HUES6 (cell line): Measurements from ENCODE around the gene TYMP.
"Not testable (repeated sequence)": the region's sequence is repeated elsewhere in the genome, so short reads cannot be mapped to it uniquely, and the experiment has no call there.

Experiments
- H3K27ac ChIP-seq: 2 replicates; pipeline ENCODE4 v1.7.0; 2013; ENCODE audit warnings: low read depth, mild to moderate bottlenecking, low read length, inconsistent platforms
- H3K27me3 ChIP-seq: 2 replicates; pipeline ENCODE4 v1.6.1; 2013; ENCODE audit warnings: low read length; ENCODE audit not compliant: control insufficient read depth, insufficient read depth
- H3K36me3 ChIP-seq: 2 replicates; pipeline ENCODE4 v1.6.1; 2013; ENCODE audit warnings: low read length; ENCODE audit not compliant: control insufficient read depth, insufficient read depth
- H3K4me1 ChIP-seq: 2 replicates; pipeline ENCODE4 v1.6.1; 2013; ENCODE audit warnings: low read length; ENCODE audit not compliant: control insufficient read depth, insufficient read depth
- H3K4me3 ChIP-seq: 2 replicates; pipeline ENCODE4 v1.5.1; 2013; ENCODE audit warnings: low read depth, low read length
- H3K9ac ChIP-seq: one replicate; pipeline ENCODE4 v1.6.1; 2013; ENCODE audit warnings: mild to moderate bottlenecking, low read length
- H3K9me3 ChIP-seq: 2 replicates; pipeline ENCODE4 v1.6.1; 2013; ENCODE audit warnings: low read depth, low read length; ENCODE audit not compliant: control insufficient read depth, insufficient read depth

Gene TYMP

GRCh38 chr22:50521710-50522109 is 8.1 kb downstream of the TYMP start:
- no peak overlapping the region for H3K27ac ChIP-seq
- H3K27me3 ChIP-seq: peaks cover 3% of the 10 kb centered on the region; the same call in 1 of the 2 replicates
- peaks cover 3% of the 10 kb centered on the region; the same call in 1 of the 2 replicates for H3K4me1 ChIP-seq
- H3K4me3 ChIP-seq: no peak overlapping the region
- no peaks in the 10 kb centered on the region for H3K9me3 ChIP-seq
- H3K36me3 ChIP-seq: peaks cover 60% of the 10 kb centered on the region
- no peak overlapping the region for H3K9ac ChIP-seq

- no peaks in the 10 kb centered on the region for H3K27me3 ChIP-seq
- peaks cover 66% of the 10 kb centered on the region for H3K36me3 ChIP-seq
- no peaks in the 10 kb centered on the region for H3K4me1 ChIP-seq
- H3K27ac ChIP-seq: no peak overlapping the region
- no peak overlapping the region for H3K4me3 ChIP-seq
- no peaks in the 10 kb centered on the region for H3K9me3 ChIP-seq
- H3K9ac ChIP-seq: no peak overlapping the region
Measured at GRCh38 chr22:50520826-50521453, 8.9 kb downstream of the TYMP start.

- H3K36me3 ChIP-seq: peaks cover 66% of the 10 kb centered on the region
- not testable (repeated sequence) for H3K4me3 ChIP-seq, H3K27ac ChIP-seq, H3K27me3 ChIP-seq, H3K9me3 ChIP-seq, H3K9ac ChIP-seq, H3K4me1 ChIP-seq
Measured at GRCh38 chr22:50520184-50520583, 9.6 kb downstream of the TYMP start.

GRCh38 chr22:50519151-50519550 is 10.7 kb downstream of the TYMP start:
- Histone ChIP-seq H3K27me3 (no peaks in the 10 kb centered on the region), H3K4me3 (no peak overlapping the region), H3K4me1 (no peaks in the 10 kb centered on the region), H3K9ac (no peak overlapping the region), H3K36me3 (peaks cover 66% of the 10 kb centered on the region), H3K27ac (no peak overlapping the region), H3K9me3 (no peaks in the 10 kb centered on the region)

- Histone ChIP-seq H3K9me3 (no peaks in the 10 kb centered on the region), H3K4me1 (no peaks in the 10 kb centered on the region), H3K36me3 (peaks cover 63% of the 10 kb centered on the region), H3K9ac (no peak overlapping the region), H3K27ac (no peak overlapping the region), H3K27me3 (no peaks in the 10 kb centered on the region), H3K4me3 (no peak overlapping the region)
Measured at GRCh38 chr22:50518606-50519005, 11.2 kb downstream of the TYMP start.

- H3K9me3 ChIP-seq: no peaks in the 10 kb centered on the region
- no peaks in the 10 kb centered on the region for H3K27me3 ChIP-seq
- no peaks in the 10 kb centered on the region for H3K4me1 ChIP-seq
- no peak overlapping the region for H3K9ac ChIP-seq
- no peak overlapping the region for H3K4me3 ChIP-seq
- no peak overlapping the region for H3K27ac ChIP-seq
- peaks cover 54% of the 10 kb centered on the region for H3K36me3 ChIP-seq
Measured at GRCh38 chr22:50517495-50518260, 12.1 kb downstream of the TYMP start.

- no peak overlapping the region for H3K9ac ChIP-seq
- no peaks in the 10 kb centered on the region for H3K9me3 ChIP-seq
- H3K4me1 ChIP-seq: no peaks in the 10 kb centered on the region
- no peaks in the 10 kb centered on the region for H3K27me3 ChIP-seq
- no peak overlapping the region for H3K27ac ChIP-seq
- peaks cover 47% of the 10 kb centered on the region for H3K36me3 ChIP-seq
- no peak overlapping the region for H3K4me3 ChIP-seq
Measured at GRCh38 chr22:50516891-50517290, 12.9 kb downstream of the TYMP start.

GRCh38 chr22:50516068-50516467 is 13.7 kb downstream of the TYMP start:
- Histone ChIP-seq H3K27ac (no peak overlapping the region), H3K4me1 (no peaks in the 10 kb centered on the region), H3K9me3 (no peaks in the 10 kb centered on the region), H3K4me3 (no peak overlapping the region), H3K36me3 (peaks cover 38% of the 10 kb centered on the region), H3K9ac (no peak overlapping the region), H3K27me3 (no peaks in the 10 kb centered on the region)

GRCh38 chr22:50513175-50513574 is 16.6 kb downstream of the TYMP start:
- no peak overlapping the region for H3K9ac ChIP-seq
- H3K27ac ChIP-seq: no peak overlapping the region
- no peaks in the 10 kb centered on the region for H3K27me3 ChIP-seq
- no peaks in the 10 kb centered on the region for H3K9me3 ChIP-seq
- H3K36me3 ChIP-seq: peaks cover 20% of the 10 kb centered on the region
- 0 out of 2 replicates have a peak, but pooled peaks cover 4% of the 10 kb centered on the region for H3K4me1 ChIP-seq
- no peak overlapping the region for H3K4me3 ChIP-seq

- Histone ChIP-seq H3K36me3 (peaks cover 16% of the 10 kb centered on the region), H3K27ac (no peak overlapping the region), H3K27me3 (no peaks in the 10 kb centered on the region), H3K4me1 (peaks cover 17% of the 10 kb centered on the region), H3K9ac (peak overlapping the region; percentile 99), H3K9me3 (no peaks in the 10 kb centered on the region), H3K4me3 (peak overlapping the region; percentile 100)
Measured at GRCh38 chr22:50508897-50509296, 20.9 kb downstream of the TYMP start.
